ENCODE measurements around the gene TTC34.
"Not testable (repeated sequence)": the region's sequence is repeated elsewhere in the genome, so short reads cannot be mapped to it uniquely, and the experiment has no call there.

The TTC34 gene

GRCh38 chr1:2755426-2755825 lies 46.1 kb downstream of the TTC34 start:
- DNase-seq (ENCODE audit: low spot score): not testable (repeated sequence)

DNA sequence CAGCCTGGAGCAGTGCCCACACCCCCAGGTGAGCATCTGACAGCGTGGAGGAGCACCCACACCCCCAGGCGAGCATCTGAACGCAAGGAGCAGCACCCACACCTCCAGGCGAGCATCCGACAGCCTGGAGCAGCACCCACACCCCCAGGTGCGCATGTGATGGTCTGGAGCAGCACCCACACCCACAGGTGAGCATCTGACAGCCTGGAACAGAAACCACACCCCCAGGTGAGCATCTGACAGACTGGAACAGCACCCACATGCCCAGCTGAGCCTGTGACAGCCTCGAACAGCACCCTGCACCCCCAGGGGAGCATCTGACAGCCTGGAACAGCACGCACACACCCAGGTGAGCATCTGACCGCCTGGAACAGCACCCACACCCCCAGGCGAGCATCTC lies 46.9 kb downstream of the TTC34 start:
- not testable (repeated sequence) for DNase-seq (ENCODE audit: low spot score)

- DNase-seq (ENCODE audit: low spot score): not testable (repeated sequence)
Measured at GRCh38 chr1:2752503-2752902, 49.0 kb downstream of the TTC34 start.

- not testable (repeated sequence) for DNase-seq (ENCODE audit: low spot score)
Measured at GRCh38 chr1:2751866-2752265, 49.6 kb downstream of the TTC34 start.

- DNase-seq (ENCODE audit: low spot score): not testable (repeated sequence)
Measured at GRCh38 chr1:2750766-2751730, 50.4 kb downstream of the TTC34 start.

- not testable (repeated sequence) for DNase-seq (ENCODE audit: low spot score)
Measured at GRCh38 chr1:2750041-2750680, 51.3 kb downstream of the TTC34 start.

GRCh38 chr1:2748626-2749025 lies 52.9 kb downstream of the TTC34 start:
- DNase-seq (ENCODE audit: low spot score): not testable (repeated sequence)

DNA sequence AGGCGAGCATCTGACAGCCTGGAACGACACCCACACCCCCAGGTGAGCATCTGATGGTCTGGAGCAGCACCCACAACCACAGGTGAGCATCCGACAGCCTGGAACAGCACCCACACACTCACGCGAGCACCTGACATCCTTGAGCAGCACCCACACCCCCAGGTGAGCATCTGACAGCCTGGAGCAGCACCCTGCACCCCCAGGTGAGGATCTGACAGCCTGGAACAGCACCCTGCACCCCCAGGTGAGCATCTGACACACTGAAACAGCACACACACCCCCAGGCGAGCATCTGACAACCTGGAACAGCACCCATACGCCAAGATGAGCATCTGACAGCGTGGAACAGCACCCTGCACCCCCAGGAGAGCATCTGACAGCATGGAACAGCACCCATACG lies 106.7 kb downstream of the TTC34 start:
- not testable (repeated sequence) for DNase-seq (ENCODE audit: low spot score)

DNA sequence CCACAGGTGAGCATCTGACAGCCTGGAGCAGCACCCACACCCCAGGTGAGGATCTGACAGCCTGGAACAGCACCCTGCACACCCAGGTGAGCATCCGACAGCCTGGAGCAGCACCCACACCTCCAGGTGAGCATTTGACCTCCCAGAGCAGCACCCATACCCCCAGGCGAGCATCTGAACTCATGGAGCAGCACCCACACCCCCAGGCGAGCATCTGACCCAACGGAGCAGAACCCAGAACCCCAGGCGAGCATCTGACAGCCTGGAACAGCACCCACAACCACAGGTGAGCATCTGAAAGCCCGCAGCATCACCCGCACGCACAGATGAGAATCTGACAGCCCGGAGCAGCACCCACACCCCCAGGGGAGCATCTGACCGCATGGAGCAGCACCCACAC lies 111.3 kb downstream of the TTC34 start:
- DNase-seq (ENCODE audit: low spot score): not testable (repeated sequence)

GRCh38 chr1:2688336-2688665 lies 113.2 kb downstream of the TTC34 start:
- DNase-seq (ENCODE audit: low spot score): not testable (repeated sequence)

DNA sequence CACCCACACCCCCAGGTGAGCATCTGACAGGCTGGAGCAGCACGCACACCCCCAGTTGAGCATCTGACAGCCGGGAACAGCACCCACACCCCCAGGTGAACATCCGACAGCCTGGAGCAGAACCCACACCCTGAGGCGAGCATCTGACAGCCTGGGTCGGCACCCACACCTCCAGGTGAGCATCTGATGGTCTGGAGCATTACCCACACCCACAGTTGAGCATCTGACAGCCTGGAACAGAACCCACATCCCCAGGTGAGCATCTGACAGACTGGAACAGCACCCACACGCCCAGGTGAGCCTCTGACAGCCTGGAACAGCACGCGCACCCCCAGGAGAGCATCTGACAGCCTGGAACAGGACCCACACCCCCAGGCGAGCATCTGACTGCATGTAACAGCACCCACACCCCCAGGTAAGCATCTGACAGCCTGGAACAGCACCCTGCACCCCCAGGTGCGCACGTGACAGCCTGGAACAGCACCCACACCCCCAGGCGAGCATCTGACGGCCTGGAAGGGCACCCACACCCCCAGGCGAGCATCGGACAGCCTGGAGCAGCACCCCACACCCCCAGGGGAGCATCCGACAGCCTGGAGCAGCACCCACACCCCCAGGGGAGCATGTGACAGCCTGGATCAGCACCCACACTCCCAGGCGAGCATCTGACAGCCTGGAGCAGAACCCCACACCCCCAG lies 113.7 kb downstream of the TTC34 start:
- DNase-seq (ENCODE audit: low spot score): not testable (repeated sequence)

DNA sequence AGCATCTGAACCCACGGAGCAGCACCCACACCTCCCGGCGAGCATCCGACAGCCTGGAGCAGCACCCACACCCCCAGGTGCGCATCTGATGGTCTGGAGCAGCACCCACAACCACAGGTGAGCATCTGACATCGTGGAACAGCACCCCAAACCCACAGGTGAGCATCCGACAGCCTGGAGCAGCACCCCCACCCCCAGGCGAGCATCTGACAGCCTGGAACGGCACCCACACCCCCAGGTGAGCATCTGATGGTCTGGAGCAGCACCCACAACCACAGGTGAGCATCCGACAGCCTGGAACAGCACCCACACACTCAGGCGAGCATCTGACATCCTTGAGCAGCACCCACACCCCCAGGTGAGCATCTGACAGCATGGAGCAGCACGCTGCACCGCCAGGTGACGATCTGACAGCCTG lies 114.3 kb downstream of the TTC34 start:
- DNase-seq (ENCODE audit: low spot score): not testable (repeated sequence)

DNA sequence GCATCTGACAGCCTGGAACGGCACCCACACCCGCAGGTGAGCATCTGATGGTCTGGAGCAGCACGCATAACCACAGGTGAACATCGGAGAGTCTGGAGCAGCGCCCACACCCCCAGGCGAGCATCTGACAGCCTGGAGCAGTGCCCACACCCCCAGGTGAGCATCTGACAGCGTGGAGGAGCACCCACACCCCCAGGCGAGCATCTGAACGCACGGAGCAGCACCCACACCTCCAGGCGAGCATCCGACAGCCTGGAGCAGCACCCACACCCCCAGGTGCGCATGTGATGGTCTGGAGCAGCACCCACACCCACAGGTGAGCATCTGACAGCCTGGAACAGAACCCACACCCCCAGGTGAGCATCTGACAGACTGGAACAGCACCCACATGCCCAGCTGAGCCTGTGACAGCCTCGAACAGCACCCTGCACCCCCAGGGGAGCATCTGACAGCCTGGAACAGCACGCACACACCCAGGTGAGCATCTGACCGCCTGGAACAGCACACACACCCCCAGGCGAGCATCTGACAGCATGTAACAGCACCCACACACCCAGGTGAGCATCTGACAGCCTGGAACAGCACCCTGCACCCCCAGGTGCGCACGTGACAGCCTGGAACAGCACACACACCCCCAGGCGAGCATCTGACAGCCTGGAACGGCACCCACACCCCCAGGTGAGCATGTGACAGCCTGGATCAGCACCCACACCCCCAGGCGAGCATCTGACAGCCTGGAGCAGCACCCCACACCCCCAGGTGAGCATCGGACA lies 115.2 kb downstream of the TTC34 start:
- not testable (repeated sequence) for DNase-seq (ENCODE audit: low spot score)

DNA sequence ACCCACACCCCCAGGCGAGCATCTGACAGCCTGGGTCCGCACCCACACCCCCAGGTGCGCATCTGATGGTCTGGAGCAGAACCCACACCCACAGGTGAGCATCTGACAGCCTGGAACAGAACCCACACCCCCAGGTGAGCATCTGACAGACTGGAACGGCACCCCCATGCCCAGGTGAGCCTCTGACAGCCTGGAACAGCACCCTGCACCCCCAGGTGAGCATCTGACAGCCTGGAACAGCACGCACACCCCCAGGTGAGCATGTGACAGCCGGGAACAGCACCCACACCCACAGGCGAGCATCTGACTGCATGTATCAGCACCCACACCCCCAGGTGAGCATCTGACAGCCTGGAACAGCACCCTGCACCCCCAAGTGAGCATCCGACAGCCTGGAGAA lies 115.8 kb downstream of the TTC34 start:
- not testable (repeated sequence) for DNase-seq (ENCODE audit: low spot score)

GRCh38 chr1:2684878-2685277 lies 116.6 kb downstream of the TTC34 start:
- DNase-seq (ENCODE audit: low spot score): not testable (repeated sequence)

GRCh38 chr1:2684000-2684399 lies 117.5 kb downstream of the TTC34 start:
- not testable (repeated sequence) for DNase-seq (ENCODE audit: low spot score)

DNA sequence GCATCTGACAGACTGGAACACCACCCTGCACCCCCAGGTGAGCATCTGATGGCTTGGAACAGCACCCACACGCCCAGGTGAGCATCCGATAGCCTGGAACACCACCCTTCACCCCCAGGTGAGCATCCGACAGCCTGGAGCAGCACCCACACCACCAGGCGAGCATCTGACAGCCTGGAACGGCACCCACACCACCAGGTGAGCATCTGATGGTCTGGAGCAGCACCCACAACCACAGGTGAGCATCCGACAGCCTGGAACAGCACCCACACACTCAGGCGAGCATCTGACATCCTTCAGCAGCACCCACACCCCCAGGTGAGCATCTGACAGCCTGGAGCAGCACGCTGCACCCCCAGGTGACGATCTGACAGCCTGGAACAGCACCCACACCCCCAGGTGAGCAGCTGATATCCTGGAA lies 118.2 kb downstream of the TTC34 start:
- DNase-seq (ENCODE audit: low spot score): not testable (repeated sequence)

DNA sequence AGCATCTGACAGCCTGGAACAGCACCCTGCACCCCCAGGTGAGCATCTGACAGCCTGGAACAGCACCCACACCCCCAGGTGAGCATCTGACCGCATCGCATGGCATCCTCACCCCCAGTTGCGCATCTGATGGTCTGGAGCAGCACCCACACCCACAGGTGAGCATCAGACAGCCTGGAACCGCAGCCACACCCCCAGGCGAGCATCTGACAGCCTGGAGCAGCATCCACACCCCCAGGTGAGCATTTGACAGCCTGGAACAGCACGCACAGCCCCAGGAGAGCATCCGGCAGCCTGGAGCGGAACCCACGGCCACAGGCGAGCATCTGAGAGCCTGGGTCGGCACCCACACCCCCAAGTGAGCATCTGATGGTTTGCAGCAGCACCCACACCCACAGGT lies 118.6 kb downstream of the TTC34 start:
- DNase-seq (ENCODE audit: low spot score): not testable (repeated sequence)

DNA sequence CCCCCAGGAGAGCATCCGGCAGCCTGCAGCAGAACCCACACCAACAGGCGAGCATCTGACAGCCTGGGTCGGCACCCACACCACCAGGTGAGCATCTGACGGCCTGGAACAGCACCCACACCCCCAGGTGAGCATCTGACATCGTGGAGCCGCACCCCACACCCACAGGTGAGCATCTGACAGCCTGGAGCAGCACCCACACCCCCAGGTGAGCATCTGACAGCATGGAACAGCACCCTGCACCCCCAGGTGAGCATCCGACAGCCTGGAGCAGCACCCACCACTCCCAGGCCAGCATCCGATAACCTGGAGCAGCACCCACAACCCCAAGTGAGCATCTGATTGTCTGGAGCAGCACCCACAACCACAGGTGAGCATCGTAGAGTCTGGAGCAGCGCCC lies 124.8 kb downstream of the TTC34 start:
- not testable (repeated sequence) for DNase-seq (ENCODE audit: low spot score)

- not testable (repeated sequence) for DNase-seq (ENCODE audit: low spot score)
Measured at GRCh38 chr1:2671656-2672055, 129.8 kb downstream of the TTC34 start.

GRCh38 chr1:2659806-2660205 lies 141.7 kb downstream of the TTC34 start:
- not testable (repeated sequence) for DNase-seq (ENCODE audit: low spot score)

GRCh38 chr1:2657909-2658308 lies 143.6 kb downstream of the TTC34 start:
- DNase-seq (ENCODE audit: low spot score): not testable (repeated sequence)

Measured in AG08396 (cell line).